Stimulated activated CD4-positive, alpha-beta T cell treated with anti-CD3 and anti-CD28 coated beads, Interleukin-4, amount 100 ng/mL, for 1 hour (primary cell): Measurements from ENCODE around the gene RAB3IL1.

ENCODE experiments used
- DNase-seq: peaks from one replicate; pipeline ENCODE4 v3.0.0-alpha.2; 2020

Gene RAB3IL1

GRCh38 chr11:61952882-61953281, 35.5 kb upstream of the RAB3IL1 start:
- DNase-seq, result no peak

- DNase-seq, result no peak
Measured at GRCh38 chr11:61951484-61952135, 34.2 kb upstream of the RAB3IL1 start.

GRCh38 chr11:61950035-61950547, 32.7 kb upstream of the RAB3IL1 start, which contains the start of gene BEST1:
Gene BEST1 (plus strand): TSS chr11:61950351. CDS start chr11:61951807, 1,456 bp downstream.
- DNase-seq, result no peak

- no peak for DNase-seq
Measured at GRCh38 chr11:61949169-61950034, 32.0 kb upstream of the RAB3IL1 start.

GRCh38 chr11:61948505-61948904, 31.1 kb upstream of the RAB3IL1 start:
- no peak for DNase-seq

GRCh38 chr11:61947486-61948210, 30.3 kb upstream of the RAB3IL1 start:
- DNase-seq, result peak; percentile 63

- DNase-seq, result no peak
Measured at GRCh38 chr11:61946894-61947293, 29.5 kb upstream of the RAB3IL1 start.

GRCh38 chr11:61945191-61945590, 27.8 kb upstream of the RAB3IL1 start:
- DNase-seq, result no peak

- no peak for DNase-seq
Measured at GRCh38 chr11:61940466-61940865, 23.1 kb upstream of the RAB3IL1 start.

GRCh38 chr11:61935861-61936260, 18.5 kb upstream of the RAB3IL1 start:
- DNase-seq, result no peak

GRCh38 chr11:61930933-61931332, 13.6 kb upstream of the RAB3IL1 start:
- DNase-seq, result no peak

- no peak for DNase-seq
Measured at GRCh38 chr11:61928606-61929005, 11.2 kb upstream of the RAB3IL1 start.

GRCh38 chr11:61927501-61927900, 10.1 kb upstream of the RAB3IL1 start:
- no peak for DNase-seq

- DNase-seq, result no peak
Measured at GRCh38 chr11:61926235-61926634, 8.9 kb upstream of the RAB3IL1 start.

- DNase-seq, result no peak
Measured at GRCh38 chr11:61925736-61926135, 8.4 kb upstream of the RAB3IL1 start.

- no peak for DNase-seq
Measured at GRCh38 chr11:61924064-61924455, 6.7 kb upstream of the RAB3IL1 start.

GRCh38 chr11:61923166-61924063, 6.0 kb upstream of the RAB3IL1 start:
- no peak for DNase-seq

- no peak for DNase-seq
Measured at GRCh38 chr11:61922539-61922938, 5.2 kb upstream of the RAB3IL1 start.

- no peak for DNase-seq
Measured at GRCh38 chr11:61921446-61921845, 4.1 kb upstream of the RAB3IL1 start.

- DNase-seq, result no peak
Measured at GRCh38 chr11:61919705-61920631, 2.6 kb upstream of the RAB3IL1 start.
